Epithelial cell of proximal tubule (primary cell): ENCODE results near the gene AMZ1. TPM values are rescaled to one million over a fixed set of nuclear protein-coding genes. Genes with fewer than 3 reads are reported as not detected.
"Not testable (repeated sequence)": the region's sequence is repeated elsewhere in the genome, so short reads cannot be mapped to it uniquely, and the experiment has no call there.

ENCODE experiments used
- DNase-seq: peaks from one replicate; pipeline ENCODE4 v3.0.0-alpha.2; 2011; ENCODE audit warnings: low read depth
- H3K4me3 ChIP-seq: 2 replicates; pipeline ENCODE4 v1.5.1; 2011; ENCODE audit warnings: low read depth, mild to moderate bottlenecking, low read length
- CTCF ChIP-seq: conservative IDR thresholded peaks from 2 replicates; pipeline ENCODE4 v1.5.1; 2012; ENCODE audit warnings: low read depth, mild to moderate bottlenecking, low read length
- total RNA-seq: library from RNA; depleted of rRNA; stranded (reverse); fragments of >200 nt; gene quantifications from 2 replicates; pipeline ENCODE4 v1.2.3, GENCODE V29; 2015

Gene AMZ1
- total RNA-seq, 1 donor from 2014 or later = 0.29 TPM

GRCh38 chr7:2720024-2720423 is 32.0 kb downstream of the AMZ1 start:
- H3K4me3 ChIP-seq = no peak overlapping the region
- no peak for TF ChIP-seq CTCF
- no peak for DNase-seq

- no peak overlapping the region for H3K4me3 ChIP-seq
- no peak for DNase-seq
- TF ChIP-seq CTCF = no peak
These were observed 33.8 kb downstream of the AMZ1 start for GRCh38 chr7:2721842-2722241.

GRCh38 chr7:2722591-2722990 is 34.6 kb downstream of the AMZ1 start:
- no peak for TF ChIP-seq CTCF
- no peak for DNase-seq
- H3K4me3 ChIP-seq = no peak overlapping the region

GRCh38 chr7:2723138-2723850 is 35.3 kb downstream of the AMZ1 start:
- no peak for TF ChIP-seq CTCF
- H3K4me3 ChIP-seq = no peak overlapping the region
- no peak for DNase-seq

GRCh38 chr7:2724036-2724435 is 36.0 kb downstream of the AMZ1 start:
- H3K4me3 ChIP-seq, DNase-seq: not testable (repeated sequence)

- TF ChIP-seq CTCF = no peak
- no peak for DNase-seq
- no peak overlapping the region for H3K4me3 ChIP-seq
These were observed 36.6 kb downstream of the AMZ1 start for GRCh38 chr7:2724453-2725177.

- no peak for DNase-seq
- TF ChIP-seq CTCF = no peak
- H3K4me3 ChIP-seq = no peak overlapping the region
These were observed 37.4 kb downstream of the AMZ1 start for GRCh38 chr7:2725178-2726105.
